GM18502 (cell line): ENCODE data around the gene SLC49A3.
"Not testable (repeated sequence)": the region's sequence is repeated elsewhere in the genome, so short reads cannot be mapped to it uniquely, and the experiment has no call there.

ENCODE experiments used
- ATAC-seq: cut with Tn5 transposase; IDR thresholded peaks from one replicate; pipeline ENCODE4 v1.9.1; 2021; ENCODE audit warnings: mild to moderate bottlenecking; ENCODE audit not compliant: unreplicated experiment, poor library complexity

The SLC49A3 gene

GRCh38 chr4:656436-657337 lies 32.3 kb downstream of the SLC49A3 start:
- ATAC-seq, result no peak

- ATAC-seq, result no peak
Measured at GRCh38 chr4:655464-656151, 33.3 kb downstream of the SLC49A3 start.

GRCh38 chr4:654871-655463 lies 34.0 kb downstream of the SLC49A3 start:
- no peak for ATAC-seq

- no peak for ATAC-seq
Measured at GRCh38 chr4:654503-654845, 34.5 kb downstream of the SLC49A3 start.

GRCh38 chr4:653831-654502 lies 35.0 kb downstream of the SLC49A3 start:
- no peak for ATAC-seq

GRCh38 chr4:653080-653821 lies 35.7 kb downstream of the SLC49A3 start:
- no peak for ATAC-seq

- no peak for ATAC-seq
Measured at GRCh38 chr4:651884-652642, 36.9 kb downstream of the SLC49A3 start.

GRCh38 chr4:650951-651883 lies 37.7 kb downstream of the SLC49A3 start:
- ATAC-seq, result no peak

- no peak for ATAC-seq
Measured at GRCh38 chr4:650461-650860, 38.5 kb downstream of the SLC49A3 start.

- no peak for ATAC-seq
Measured at GRCh38 chr4:649751-650310, 39.1 kb downstream of the SLC49A3 start.

- no peak for ATAC-seq
Measured at GRCh38 chr4:649293-649625, 39.7 kb downstream of the SLC49A3 start.

GRCh38 chr4:648579-649292 lies 40.2 kb downstream of the SLC49A3 start:
- ATAC-seq, result no peak

- ATAC-seq, result no peak
Measured at GRCh38 chr4:647481-647880, 41.5 kb downstream of the SLC49A3 start.

GRCh38 chr4:646460-646859 lies 42.5 kb downstream of the SLC49A3 start:
- ATAC-seq, result no peak

- not testable (repeated sequence) for ATAC-seq
Measured at GRCh38 chr4:642366-642765, 46.6 kb downstream of the SLC49A3 start.

- no peak for ATAC-seq
Measured at GRCh38 chr4:637536-638280, 51.2 kb downstream of the SLC49A3 start.

- ATAC-seq, result no peak
Measured at GRCh38 chr4:636628-637159, 52.3 kb downstream of the SLC49A3 start.
